OCI-LY3 (cell line): ENCODE data around the gene STAC2.
A peak's percentile ranks its signal among the peaks of the same experiment; 100 is the strongest.

Experiments used
- H2AFZ ChIP-seq: fragments of 200-600, 300-600 bp; shearing (Covaris generic); 2 replicates; pipeline ENCODE4 v1.6.0; 2014; ENCODE audit warnings: antibody characterized with exemption, low read depth, low read length
- H3K27ac ChIP-seq: fragments of 200-600, 300-600 bp; sonication (generic); 2 replicates; pipeline ENCODE4 v1.5.1; 2014; ENCODE audit warnings: mild to moderate bottlenecking, low read length, moderate library complexity, mixed read lengths
- H3K27me3 ChIP-seq: fragments of 200-600, 300-600 bp; sonication (generic); 2 replicates; pipeline ENCODE4 v1.6.1; 2014; ENCODE audit warnings: low read depth, low read length, mixed read lengths
- H3K36me3 ChIP-seq: fragments of 200-600, 300-600 bp; sonication (generic); replicated peaks from 2 replicates; pipeline ENCODE3; 2014; ENCODE audit warnings: low read depth, low read length, mixed read lengths
- H3K4me1 ChIP-seq: fragments of 300-600, 200-600 bp; sonication (generic); 2 replicates; pipeline ENCODE4 v1.6.1; 2014; ENCODE audit warnings: low read length, mixed read lengths
- H3K4me2 ChIP-seq: fragments of 200-600, 300-600 bp; sonication (generic); 2 replicates; pipeline ENCODE4 v1.6.1; 2014; ENCODE audit warnings: low read length, mixed read lengths
- H3K4me3 ChIP-seq: fragments of 300-600, 200-600 bp; sonication (generic); 2 replicates; pipeline ENCODE4 v1.5.1; 2014; ENCODE audit warnings: antibody characterized with exemption, mild to moderate bottlenecking, low read length, moderate library complexity
- H3K79me2 ChIP-seq: fragments of 300-600, 200-600 bp; shearing (Covaris generic); 2 replicates; pipeline ENCODE4 v1.6.1; 2014; ENCODE audit warnings: mild to moderate bottlenecking, low read length, mixed read lengths
- H3K9ac ChIP-seq: fragments of 300-600, 200-600 bp; shearing (Covaris generic); 2 replicates; pipeline ENCODE4 v1.6.0; 2014; ENCODE audit warnings: mild to moderate bottlenecking, low read length, moderate library complexity
- H3K9me3 ChIP-seq: fragments of 200-600, 300-600 bp; shearing (Covaris generic); 2 replicates; pipeline ENCODE4 v1.6.1; 2014; ENCODE audit warnings: low read length, mixed read lengths; ENCODE audit not compliant: insufficient read depth
- H4K20me1 ChIP-seq: fragments of 200-600, 300-600 bp; sonication (generic); 2 replicates; pipeline ENCODE4 v1.6.1; 2016; ENCODE audit warnings: low read length, mixed read lengths; ENCODE audit not compliant: insufficient read depth
- EZH2phosphoT487 ChIP-seq: fragments of 200-600 bp; shearing (Covaris generic); IDR thresholded peaks from 2 replicates; pipeline ENCODE4 v1.6.1; 2018; ENCODE audit warnings: antibody characterized with exemption, mixed run types, low read depth
- TF ChIP-seq, protein P1 (sequence below): fragments of 200-600, 300-600 bp; sonication (generic); IDR thresholded peaks from 2 replicates; pipeline ENCODE4 v1.5.1; 2014; ENCODE audit warnings: antibody characterized with exemption, low read length, low read depth

The STAC2 gene

DNA sequence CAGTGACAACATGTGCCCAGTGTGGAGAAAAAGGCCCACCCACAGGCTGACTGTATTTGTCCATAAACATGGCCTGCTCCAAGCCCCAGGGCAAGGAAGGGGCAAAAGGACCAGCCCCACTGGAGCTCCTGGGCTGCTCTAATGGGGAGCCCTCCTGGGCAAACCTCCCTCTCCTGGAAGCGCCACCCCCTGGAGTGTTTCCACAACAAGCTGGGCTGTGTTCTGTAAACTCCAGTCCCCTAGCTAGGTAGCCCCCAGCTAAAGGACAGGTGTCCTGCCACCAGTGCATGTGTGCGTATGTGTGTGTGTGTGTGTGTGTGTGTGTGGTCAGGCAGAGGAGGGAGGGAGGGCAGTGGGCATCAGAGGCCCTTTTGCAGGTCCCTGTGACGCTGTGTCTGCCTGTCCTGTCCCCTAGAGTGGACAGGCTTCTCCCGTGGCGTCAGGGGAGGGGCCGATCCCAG lies 11.3 kb upstream of the STAC2 start:
- peaks cover 29% of the 10 kb centered on the region for H3K4me1 ChIP-seq
- no peak overlapping the region for H3K9ac ChIP-seq
- H4K20me1 ChIP-seq, result no peaks in the 10 kb centered on the region

DNA sequence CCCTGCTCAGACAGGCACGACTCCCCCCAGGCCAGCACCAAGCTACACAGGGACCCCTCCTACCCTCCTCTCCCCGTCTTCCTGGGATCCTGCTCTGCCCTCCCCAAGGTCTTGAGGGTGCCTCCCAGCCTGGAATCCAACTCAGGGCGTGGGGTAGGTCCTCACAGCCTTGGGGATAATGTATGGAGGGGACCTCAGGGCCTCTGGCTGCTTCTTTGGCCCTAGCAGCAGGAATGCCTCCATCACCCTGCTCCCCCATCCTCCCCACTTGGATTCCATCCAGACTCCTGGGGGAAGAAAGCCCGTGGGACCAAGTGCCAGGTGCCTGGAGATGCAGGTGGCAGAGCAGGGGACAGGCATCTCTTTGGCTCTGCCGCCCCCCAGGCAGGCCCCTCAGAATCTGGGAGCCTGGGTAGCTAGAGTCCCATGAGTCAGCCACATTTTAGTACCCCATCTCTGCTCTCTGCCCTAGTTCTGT lies 10.7 kb upstream of the STAC2 start:
- no peak overlapping the region for H3K4me3 ChIP-seq
- H3K4me2 ChIP-seq, result no peak overlapping the region
- H3K4me1 ChIP-seq, result peaks cover 34% of the 10 kb centered on the region
- H3K9me3 ChIP-seq, result no peaks in the 10 kb centered on the region
- H3K27ac ChIP-seq, result no peak overlapping the region
- H3K9ac ChIP-seq, result no peak overlapping the region
- H3K27me3 ChIP-seq, result peaks cover 6% of the 10 kb centered on the region; the same call in 1 of the 2 replicates
- H3K79me2 ChIP-seq, result no peaks in the 10 kb centered on the region
- H4K20me1 ChIP-seq, result no peaks in the 10 kb centered on the region
- no peaks in the 10 kb centered on the region for H3K36me3 ChIP-seq
- H2AFZ ChIP-seq, result no peak overlapping the region; the same call in 1 of the 2 replicates
- TF ChIP-seq, protein P1, sequence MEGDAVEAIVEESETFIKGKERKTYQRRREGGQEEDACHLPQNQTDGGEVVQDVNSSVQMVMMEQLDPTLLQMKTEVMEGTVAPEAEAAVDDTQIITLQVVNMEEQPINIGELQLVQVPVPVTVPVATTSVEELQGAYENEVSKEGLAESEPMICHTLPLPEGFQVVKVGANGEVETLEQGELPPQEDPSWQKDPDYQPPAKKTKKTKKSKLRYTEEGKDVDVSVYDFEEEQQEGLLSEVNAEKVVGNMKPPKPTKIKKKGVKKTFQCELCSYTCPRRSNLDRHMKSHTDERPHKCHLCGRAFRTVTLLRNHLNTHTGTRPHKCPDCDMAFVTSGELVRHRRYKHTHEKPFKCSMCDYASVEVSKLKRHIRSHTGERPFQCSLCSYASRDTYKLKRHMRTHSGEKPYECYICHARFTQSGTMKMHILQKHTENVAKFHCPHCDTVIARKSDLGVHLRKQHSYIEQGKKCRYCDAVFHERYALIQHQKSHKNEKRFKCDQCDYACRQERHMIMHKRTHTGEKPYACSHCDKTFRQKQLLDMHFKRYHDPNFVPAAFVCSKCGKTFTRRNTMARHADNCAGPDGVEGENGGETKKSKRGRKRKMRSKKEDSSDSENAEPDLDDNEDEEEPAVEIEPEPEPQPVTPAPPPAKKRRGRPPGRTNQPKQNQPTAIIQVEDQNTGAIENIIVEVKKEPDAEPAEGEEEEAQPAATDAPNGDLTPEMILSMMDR, result no peak
- TF ChIP-seq EZH2phosphoT487, result no peak

More for the DNA sequence above, 11.3 kb upstream of the STAC2 start:
- H3K27ac ChIP-seq, result no peak overlapping the region
- no peak for TF ChIP-seq EZH2phosphoT487
- TF ChIP-seq, protein P1, result no peak
- no peaks in the 10 kb centered on the region for H3K79me2 ChIP-seq
- no peaks in the 10 kb centered on the region for H3K9me3 ChIP-seq
- H3K36me3 ChIP-seq, result no peaks in the 10 kb centered on the region
- H3K4me3 ChIP-seq, result no peak overlapping the region
- no peak overlapping the region for H2AFZ ChIP-seq
- no peak overlapping the region for H3K4me2 ChIP-seq
- H3K27me3 ChIP-seq, result 0 out of 2 replicates have a peak, but pooled peaks cover 3% of the 10 kb centered on the region

DNA sequence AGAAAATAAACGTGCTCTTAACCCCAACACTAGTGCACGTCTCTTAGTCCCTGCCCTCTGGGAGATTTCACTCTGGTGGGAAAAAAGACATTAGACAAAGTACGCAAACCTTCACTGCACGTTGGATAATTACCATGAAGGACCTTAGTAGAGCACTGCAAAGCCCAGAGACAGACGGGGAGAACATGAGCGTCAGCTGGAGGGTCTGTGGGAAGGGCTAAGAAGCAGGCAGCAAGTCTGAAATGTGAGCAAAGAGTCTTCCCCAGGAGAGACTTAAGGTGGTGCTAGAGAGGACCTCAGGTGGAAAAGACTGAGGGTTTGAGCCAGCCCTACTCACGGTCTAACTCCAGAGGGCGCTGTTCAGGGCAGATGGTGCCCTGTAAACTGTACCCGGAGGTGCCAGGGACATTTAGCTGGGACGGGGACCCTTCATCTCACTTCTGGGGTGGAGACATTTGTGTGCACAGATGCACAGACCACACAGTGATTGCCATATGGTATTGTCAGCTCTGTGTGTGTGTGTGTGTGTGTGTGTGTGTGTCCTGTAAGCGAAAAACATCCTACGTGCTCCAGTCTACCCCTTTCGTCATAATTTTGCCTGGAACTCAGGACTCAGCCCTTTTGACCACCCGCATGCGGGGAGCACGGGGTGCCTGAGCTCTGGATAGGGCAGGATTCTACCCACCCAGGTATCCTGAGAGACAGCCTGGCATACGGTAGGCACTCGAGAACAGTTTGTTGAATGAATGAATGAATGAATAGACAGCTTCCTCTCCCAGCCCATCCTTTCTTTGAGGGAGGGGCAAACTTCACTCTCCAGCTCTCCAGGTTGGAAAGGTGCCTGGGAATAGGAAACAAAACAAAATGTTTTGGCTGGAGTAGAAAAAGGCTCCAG lies 10.1 kb upstream of the STAC2 start:
- H3K27me3 ChIP-seq, result peaks cover 7% of the 10 kb centered on the region; the same call in 1 of the 2 replicates
- peak overlapping the region; percentile 48 for H3K4me3 ChIP-seq
- H2AFZ ChIP-seq, result peak overlapping the region; percentile 80
- no peak overlapping the region for H3K27ac ChIP-seq
- no peaks in the 10 kb centered on the region for H3K9me3 ChIP-seq
- H3K9ac ChIP-seq, result no peak overlapping the region
- TF ChIP-seq, protein P1, result peak; percentile 98
- no peak for TF ChIP-seq EZH2phosphoT487
- H3K79me2 ChIP-seq, result no peaks in the 10 kb centered on the region
- H3K4me1 ChIP-seq, result peaks cover 35% of the 10 kb centered on the region
- H3K4me2 ChIP-seq, result peak overlapping the region; percentile 60
- H3K36me3 ChIP-seq, result no peaks in the 10 kb centered on the region
- no peaks in the 10 kb centered on the region for H4K20me1 ChIP-seq
